Osteoblast (primary cell): ENCODE results near the gene CELF2. TPM values are rescaled to one million over a fixed set of nuclear protein-coding genes. Genes with fewer than 3 reads are reported as not detected.

Experiments
- DNase-seq: peaks from one replicate; pipeline ENCODE4 v3.0.0; 2011; ENCODE audit warnings: low spot score, mixed read lengths; ENCODE audit not compliant: insufficient read length; ENCODE audit errors: missing footprints
- H2AFZ ChIP-seq: 2 replicates; pipeline ENCODE4 v1.6.0; 2011; ENCODE audit warnings: mild to moderate bottlenecking, low read length
- H3K27ac ChIP-seq: 2 replicates; pipeline ENCODE4 v1.5.1; 2011; ENCODE audit warnings: mild to moderate bottlenecking, low read depth, low read length, moderate library complexity
- H3K27me3 ChIP-seq: 2 replicates; pipeline ENCODE4 v1.6.0; 2012; ENCODE audit warnings: mild to moderate bottlenecking, control low read depth, inconsistent platforms, low read length, moderate library complexity; ENCODE audit not compliant: insufficient read depth
- H3K36me3 ChIP-seq: 2 replicates; pipeline ENCODE4 v1.5.1; 2011; ENCODE audit warnings: mild to moderate bottlenecking, low read length, control low read depth, moderate library complexity; ENCODE audit not compliant: insufficient read depth
- H3K4me1 ChIP-seq: 2 replicates; pipeline ENCODE4 v1.5.1; 2011; ENCODE audit warnings: mild to moderate bottlenecking, low read length, control low read depth, moderate library complexity; ENCODE audit not compliant: insufficient read depth
- H3K4me2 ChIP-seq: 2 replicates; pipeline ENCODE4 v1.6.0; 2011; ENCODE audit warnings: mild to moderate bottlenecking, low read length; ENCODE audit not compliant: insufficient read depth
- H3K4me3 ChIP-seq: fragments of 200-600 bp; sonication (generic); 3 replicates; pipeline ENCODE4 v1.5.1; 2012; ENCODE audit warnings: mild to moderate bottlenecking, low read length, inconsistent platforms; ENCODE audit not compliant: insufficient read depth
- H3K79me2 ChIP-seq: 2 replicates; pipeline ENCODE4 v1.6.0; 2012; ENCODE audit warnings: mild to moderate bottlenecking, low read length, control low read depth, inconsistent platforms; ENCODE audit not compliant: insufficient read depth
- H3K9me3 ChIP-seq: 2 replicates; pipeline ENCODE4 v1.5.1; 2011; ENCODE audit warnings: low read depth, low read length, control low read depth
- H4K20me1 ChIP-seq: 2 replicates; pipeline ENCODE4 v1.6.0; 2012; ENCODE audit warnings: mild to moderate bottlenecking, low read length, control low read depth; ENCODE audit not compliant: insufficient read depth
- CTCF ChIP-seq: IDR thresholded peaks from 2 replicates; pipeline ENCODE4 v1.5.1; 2011; ENCODE audit warnings: mild to moderate bottlenecking, low read depth, low read length, moderate library complexity; ENCODE audit errors: extremely low read depth
- total RNA-seq: library from RNA; depleted of rRNA; stranded (reverse); fragments of >200 nt; gene quantifications from 2 replicates; pipeline ENCODE4 v1.2.3, GENCODE V29; 2012

The CELF2 gene
- total RNA-seq, 1 donor, result 7.6 TPM

GRCh38 chr10:11227103-11227502, 209.4 kb downstream of the CELF2 start:
- H3K27ac ChIP-seq, result no peak overlapping the region
- H3K79me2 ChIP-seq, result no peaks in the 10 kb centered on the region
- H3K9me3 ChIP-seq, result no peaks in the 10 kb centered on the region
- no peak for DNase-seq
- H2AFZ ChIP-seq, result no peak overlapping the region
- H4K20me1 ChIP-seq, result no peaks in the 10 kb centered on the region
- H3K36me3 ChIP-seq, result no peaks in the 10 kb centered on the region
- H3K4me3 ChIP-seq, result no peak overlapping the region
- H3K4me1 ChIP-seq, result no peaks in the 10 kb centered on the region
- TF ChIP-seq CTCF, result no peak
- no peak overlapping the region for H3K4me2 ChIP-seq
- no peaks in the 10 kb centered on the region for H3K27me3 ChIP-seq

- Histone ChIP-seq H2AFZ (no peak overlapping the region), H4K20me1 (no peaks in the 10 kb centered on the region), H3K36me3 (no peaks in the 10 kb centered on the region), H3K4me2 (no peak overlapping the region), H3K9me3 (no peaks in the 10 kb centered on the region), H3K4me1 (no peaks in the 10 kb centered on the region), H3K4me3 (no peak overlapping the region), H3K79me2 (no peaks in the 10 kb centered on the region), H3K27ac (no peak overlapping the region), H3K27me3 (no peaks in the 10 kb centered on the region)
- no peak for TF ChIP-seq CTCF
- no peak for DNase-seq
Measured at GRCh38 chr10:11229893-11230292, 212.2 kb downstream of the CELF2 start.

- no peak for DNase-seq
- Histone ChIP-seq H2AFZ (no peak overlapping the region), H3K27me3 (no peaks in the 10 kb centered on the region), H3K4me3 (no peak overlapping the region), H4K20me1 (no peaks in the 10 kb centered on the region), H3K4me1 (no peaks in the 10 kb centered on the region), H3K36me3 (no peaks in the 10 kb centered on the region), H3K79me2 (no peaks in the 10 kb centered on the region), H3K9me3 (no peaks in the 10 kb centered on the region), H3K27ac (no peak overlapping the region), H3K4me2 (no peak overlapping the region)
- TF ChIP-seq CTCF, result no peak
Measured at GRCh38 chr10:11230498-11231167, 213.0 kb downstream of the CELF2 start.

- DNase-seq, result no peak
- Histone ChIP-seq H3K79me2 (no peaks in the 10 kb centered on the region), H3K4me1 (no peaks in the 10 kb centered on the region), H3K36me3 (no peaks in the 10 kb centered on the region), H3K9me3 (no peaks in the 10 kb centered on the region), H3K27ac (no peak overlapping the region), H2AFZ (no peak overlapping the region), H3K27me3 (no peaks in the 10 kb centered on the region), H3K4me2 (no peak overlapping the region), H3K4me3 (no peak overlapping the region), H4K20me1 (no peaks in the 10 kb centered on the region)
- TF ChIP-seq CTCF, result no peak
Measured at GRCh38 chr10:11231285-11231684, 213.6 kb downstream of the CELF2 start.
